NCI-H2196 treated with DMSO at 0.1 percent for 48 hours (cell line): ENCODE data around the gene LMBRD2.

ENCODE experiments used
- DNase-seq: peaks from one replicate; lab custom pipeline; 2025; ENCODE audit not compliant: unreplicated experiment; lab: John Stamatoyannopoulos, UW

The LMBRD2 gene

GRCh38 chr5:36054647-36055046, 97.0 kb downstream of the LMBRD2 start:
- no peak for DNase-seq

DNA sequence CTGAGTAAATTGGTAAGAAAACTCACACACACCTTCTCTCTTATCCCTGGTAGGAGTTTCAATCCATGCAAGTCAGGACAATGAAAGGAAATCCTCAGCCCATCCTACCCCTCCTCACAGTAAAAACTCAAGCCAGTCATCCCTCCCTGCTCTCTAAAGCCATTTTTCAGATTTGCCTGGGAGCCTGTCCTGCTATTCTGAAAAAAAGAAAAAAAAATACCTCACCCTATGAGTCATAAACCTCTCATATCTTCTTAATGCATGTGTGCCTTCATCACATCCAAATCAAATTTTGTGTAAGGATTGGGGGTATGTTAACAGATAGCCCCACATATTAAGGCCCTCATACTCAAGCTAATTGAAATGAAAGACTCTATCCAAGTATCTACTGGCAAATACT, 99.1 kb downstream of the LMBRD2 start:
- DNase-seq: no peak

DNA sequence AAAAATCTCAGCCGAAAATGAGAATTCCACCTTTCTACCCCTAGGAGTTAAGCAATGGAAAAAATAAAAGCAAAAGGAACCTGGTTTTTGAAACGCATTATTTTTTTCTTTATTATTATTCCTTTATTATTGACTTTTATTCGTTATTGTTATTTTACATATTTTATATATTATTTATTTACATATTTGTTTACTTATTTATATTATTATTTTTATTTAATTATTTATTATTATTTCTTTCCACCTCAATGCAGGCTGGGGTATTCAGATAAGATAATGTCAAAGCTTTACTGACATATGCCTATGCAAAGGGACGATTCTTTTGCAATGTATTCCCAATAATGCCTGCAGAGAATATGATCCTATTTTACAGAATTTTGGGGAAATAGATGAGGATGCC, 101.7 kb downstream of the LMBRD2 start:
- no peak for DNase-seq
